HepG2 (cell line): ENCODE data around the gene RAD9A. TPM values are rescaled to one million over a fixed set of nuclear protein-coding genes. Genes with fewer than 3 reads are reported as not detected.

ENCODE experiments used
- DNMT1 ChIP-seq: sonication (generic); formaldehyde crosslinking; IDR thresholded peaks from 2 replicates; pipeline ENCODE4 v1.5.1; 2020; ENCODE audit warnings: mild to moderate bottlenecking, missing genetic modification reagents
- FOSL1 ChIP-seq: sonication (generic); formaldehyde crosslinking; IDR thresholded peaks from 2 replicates; pipeline ENCODE4 v1.9.0; 2021; ENCODE audit warnings: missing genetic modification reagents, borderline replicate concordance
- GMEB1 ChIP-seq: sonication (generic); formaldehyde crosslinking; IDR thresholded peaks from 2 replicates; pipeline ENCODE4 v1.5.1; 2020; ENCODE audit warnings: missing genetic modification reagents, mild to moderate bottlenecking, borderline replicate concordance
- HDAC1 ChIP-seq: sonication (generic); formaldehyde crosslinking; IDR thresholded peaks from 2 replicates; pipeline ENCODE4 v1.5.1; 2020; ENCODE audit warnings: mild to moderate bottlenecking, missing genetic modification reagents
- HNF4A ChIP-seq: sonication (generic); formaldehyde crosslinking; IDR thresholded peaks from 2 replicates; pipeline ENCODE4 v1.4.0; 2020; ENCODE audit warnings: missing genetic modification reagents
- HNRNPH1 ChIP-seq: fragments of 200-400 bp; formaldehyde crosslinking; optimal IDR thresholded peaks from 2 replicates; pipeline ENCODE3; 2017; ENCODE audit warnings: mild to moderate bottlenecking, low read depth, low read length
- NCOR1 ChIP-seq: fragments of 200-600 bp; sonication (generic); IDR thresholded peaks from 2 replicates; pipeline ENCODE4 v1.7.0; 2017; ENCODE audit warnings: antibody characterized with exemption, low read length, borderline replicate concordance
- NFIC ChIP-seq: IDR thresholded peaks from 2 replicates; pipeline ENCODE4 v1.6.1; 2012; ENCODE audit warnings: mild to moderate bottlenecking, low read length, inconsistent platforms
- SMAD1 ChIP-seq: sonication (generic); formaldehyde crosslinking; IDR thresholded peaks from 2 replicates; pipeline ENCODE4 v1.4.0; 2020; ENCODE audit warnings: missing genetic modification reagents, low read depth, mild to moderate bottlenecking, borderline replicate concordance
- SMC3 ChIP-seq: IDR thresholded peaks from 2 replicates; pipeline ENCODE4 v1.6.1; 2011; ENCODE audit warnings: low read length, improper control_type of control experiment
- SP1 ChIP-seq, 2 experiments: fragments of 450-650 bp in 1 of 2; sonication (generic) in 1 of 2; formaldehyde crosslinking in 1 of 2; IDR thresholded peaks; 2 replicates each; pipeline versions ENCODE4 v1.4.0 to v1.6.1; 2016 to 2020; ENCODE audit warnings: missing genetic modification reagents in 1 of 2
- SRSF4 ChIP-seq: fragments of 200-400 bp; formaldehyde crosslinking; IDR thresholded peaks from one replicate; pipeline ENCODE4 v1.6.1; 2018; ENCODE audit warnings: mild to moderate bottlenecking, low read depth, low read length, moderate library complexity; ENCODE audit not compliant: poor library complexity, severe bottlenecking
- SUZ12 ChIP-seq: fragments of 150-350 bp; IDR thresholded peaks from 2 replicates; pipeline ENCODE4 v1.6.1; 2014; ENCODE audit warnings: low read depth, low read length
- ZFAT ChIP-seq: sonication (generic); formaldehyde crosslinking; conservative IDR thresholded peaks from 2 replicates; pipeline ENCODE4 v1.8.1; 2023; ENCODE audit warnings: missing genetic modification reagents, inconsistent platforms
- ZMYM4 ChIP-seq: sonication (generic); formaldehyde crosslinking; IDR thresholded peaks from 2 replicates; pipeline ENCODE4 v1.8.1; 2023; ENCODE audit warnings: mild to moderate bottlenecking, missing genetic modification reagents
- ZNF256 ChIP-seq: sonication (generic); formaldehyde crosslinking; conservative IDR thresholded peaks from 2 replicates; pipeline ENCODE4 v1.4.0; 2020; ENCODE audit warnings: missing genetic modification reagents
- ZNF276 ChIP-seq: sonication (generic); formaldehyde crosslinking; IDR thresholded peaks from 2 replicates; pipeline ENCODE4 v1.4.0; 2020; ENCODE audit warnings: mild to moderate bottlenecking, low read depth, missing genetic modification reagents
- ZNF577 ChIP-seq: sonication (generic); formaldehyde crosslinking; IDR thresholded peaks from 2 replicates; pipeline ENCODE4 v1.4.0; 2020; ENCODE audit warnings: mild to moderate bottlenecking, low read depth, missing genetic modification reagents, borderline replicate concordance
- ZNF639 ChIP-seq: conservative IDR thresholded peaks from 2 replicates; pipeline ENCODE4 v1.6.1; 2018; ENCODE audit warnings: missing genetic modification reagents
- ZNF691 ChIP-seq: sonication (generic); formaldehyde crosslinking; IDR thresholded peaks from 2 replicates; pipeline ENCODE4 v1.4.0; 2020; ENCODE audit warnings: missing genetic modification reagents, low read depth, mild to moderate bottlenecking, borderline replicate concordance
- polyA plus RNA-seq, 8 experiments: library from polyadenylated mRNA; depleted of rRNA in 3 of 8; stranded (reverse) in 7 of 8; unstranded in 1 of 8; fragments of >200 nt; fragmentation: Illumina TruSeq in 4 of 8; extraction: Trizol in 4 of 8; gene quantifications; 2 replicates each; pipeline versions ENCODE4 v1.2.1 to v1.2.3, GENCODE V29; 2011 to 2016; ENCODE audit warnings: low read depth in 4 of 8, missing spikeins in 1 of 8, mixed read lengths in 1 of 8; ENCODE audit not compliant: insufficient read depth in 1 of 8
- total RNA-seq, 5 experiments: library from RNA; depleted of rRNA; stranded (reverse); fragments of >200 nt; fragmentation: Illumina TruSeq; extraction: Trizol; gene quantifications; 2 replicates each; pipeline ENCODE4 v1.2.3, GENCODE V29; 2016; ENCODE audit warnings: low read depth in 1 of 5
- TF ChIP-seq, protein P1 (sequence below): sonication (generic); formaldehyde crosslinking; IDR thresholded peaks from 2 replicates; pipeline ENCODE4 v1.8.0; 2022; ENCODE audit warnings: missing genetic modification reagents, mild to moderate bottlenecking, borderline replicate concordance

Gene RAD9A
- total and polyA plus RNA-seq, 2 of the 13 experiments (the other 11 are each of a cell fraction or from before 2014, with no cell fraction given) = 10.1 to 15.7 TPM

DNA sequence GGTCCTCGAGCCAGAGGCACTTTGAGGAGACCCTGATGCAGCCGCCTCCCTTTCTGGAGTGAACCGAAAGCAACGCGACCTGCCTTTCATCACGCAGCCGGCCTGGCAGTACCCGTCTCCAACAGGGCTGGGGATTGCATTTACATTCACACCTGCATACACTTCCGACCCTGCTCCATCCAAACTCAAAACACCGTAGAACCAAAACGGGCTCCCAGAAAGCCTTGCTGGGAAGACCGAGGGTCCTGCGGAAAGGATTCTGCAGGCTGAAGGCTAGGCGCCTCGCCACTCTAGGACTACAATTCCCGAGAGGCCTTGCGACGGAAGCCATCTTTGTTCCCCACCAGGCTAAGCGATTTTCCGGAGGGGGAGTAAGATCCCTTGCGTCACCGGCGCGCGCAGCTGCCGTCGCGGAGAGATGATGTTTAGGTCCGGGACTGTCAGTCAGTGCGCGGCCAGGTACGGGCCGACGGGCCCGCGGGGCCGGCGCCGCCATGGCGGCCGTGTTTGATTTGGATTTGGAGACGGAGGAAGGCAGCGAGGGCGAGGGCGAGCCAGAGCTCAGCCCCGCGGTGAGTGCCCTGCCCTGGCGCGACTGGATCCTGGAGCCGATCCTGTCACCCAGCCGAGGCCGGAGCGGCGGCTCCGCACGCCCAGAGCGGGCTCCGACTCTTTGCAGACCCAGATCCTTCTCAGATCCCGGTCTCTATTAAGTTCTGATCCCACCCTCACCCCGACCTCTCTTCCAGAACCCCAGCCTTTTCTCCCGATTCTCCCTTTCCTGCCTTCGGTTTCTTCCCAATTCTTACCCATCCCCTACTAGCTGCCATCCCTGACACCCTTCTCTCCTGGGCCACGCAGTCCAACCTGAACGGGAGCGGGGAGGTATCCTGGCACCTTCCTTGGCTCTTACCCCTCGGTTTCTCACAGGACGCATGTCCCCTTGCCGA lies 36.5 kb downstream of the RAD9A start, which contains the start of gene RPS6KB2 (continued):
- TF ChIP-seq GMEB1 (CRISPR knock-in tag) (peak; percentile 88), SMC3 (no peak), ZNF577 (CRISPR knock-in tag) (no peak), SUZ12 (peak; percentile 76), HDAC1 (peak; percentile 91), ZNF639 (CRISPR knock-in tag) (peak; percentile 89; the same call in 1 of the 2 replicates), HNF4A (CRISPR knock-in tag) (peak; percentile 34; the same call in 1 of the 2 replicates), DNMT1 (CRISPR knock-in tag) (no peak), NCOR1 (no peak), SMAD1 (peak; percentile 43; the same call in 1 of the 2 replicates), NFIC (no peak), HNRNPH1 (no peak), ZFAT (CRISPR knock-in tag) (no peak), SP1 (IDR thresholded peaks at IDR 0.05) (no peak), SP1 (CRISPR knock-in tag; IDR thresholded peaks at IDR 0.05) (peak; percentile 86), ZNF276 (CRISPR knock-in tag) (0 out of 2 replicates have a peak, but pooled peaks have one; percentile 65), FOSL1 (peak; percentile 15; the same call in 1 of the 2 replicates), ZNF691 (CRISPR knock-in tag) (0 out of 2 replicates have a peak, but pooled peaks have one; percentile 9), ZNF256 (CRISPR knock-in tag) (peak; percentile 79; the same call in 1 of the 2 replicates), ZMYM4 (CRISPR knock-in tag) (peak; percentile 53), SRSF4 (no peak)
- TF ChIP-seq, protein P1, sequence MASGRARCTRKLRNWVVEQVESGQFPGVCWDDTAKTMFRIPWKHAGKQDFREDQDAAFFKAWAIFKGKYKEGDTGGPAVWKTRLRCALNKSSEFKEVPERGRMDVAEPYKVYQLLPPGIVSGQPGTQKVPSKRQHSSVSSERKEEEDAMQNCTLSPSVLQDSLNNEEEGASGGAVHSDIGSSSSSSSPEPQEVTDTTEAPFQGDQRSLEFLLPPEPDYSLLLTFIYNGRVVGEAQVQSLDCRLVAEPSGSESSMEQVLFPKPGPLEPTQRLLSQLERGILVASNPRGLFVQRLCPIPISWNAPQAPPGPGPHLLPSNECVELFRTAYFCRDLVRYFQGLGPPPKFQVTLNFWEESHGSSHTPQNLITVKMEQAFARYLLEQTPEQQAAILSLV (CRISPR knock-in tag) = peak; percentile 87; the same call in 1 of the 2 replicates
